Activated CD4-positive, alpha-beta T cell treated with anti-CD3 and anti-CD28 coated beads for 1 hour (primary cell): ENCODE measurements around the gene JPH4.

Experiments
- DNase-seq: peaks from one replicate; pipeline ENCODE4 v3.0.0-alpha.2; 2020

Gene JPH4

GRCh38 chr14:23522643-23523198 is 55.9 kb downstream of the JPH4 start:
- no peak for DNase-seq

DNA sequence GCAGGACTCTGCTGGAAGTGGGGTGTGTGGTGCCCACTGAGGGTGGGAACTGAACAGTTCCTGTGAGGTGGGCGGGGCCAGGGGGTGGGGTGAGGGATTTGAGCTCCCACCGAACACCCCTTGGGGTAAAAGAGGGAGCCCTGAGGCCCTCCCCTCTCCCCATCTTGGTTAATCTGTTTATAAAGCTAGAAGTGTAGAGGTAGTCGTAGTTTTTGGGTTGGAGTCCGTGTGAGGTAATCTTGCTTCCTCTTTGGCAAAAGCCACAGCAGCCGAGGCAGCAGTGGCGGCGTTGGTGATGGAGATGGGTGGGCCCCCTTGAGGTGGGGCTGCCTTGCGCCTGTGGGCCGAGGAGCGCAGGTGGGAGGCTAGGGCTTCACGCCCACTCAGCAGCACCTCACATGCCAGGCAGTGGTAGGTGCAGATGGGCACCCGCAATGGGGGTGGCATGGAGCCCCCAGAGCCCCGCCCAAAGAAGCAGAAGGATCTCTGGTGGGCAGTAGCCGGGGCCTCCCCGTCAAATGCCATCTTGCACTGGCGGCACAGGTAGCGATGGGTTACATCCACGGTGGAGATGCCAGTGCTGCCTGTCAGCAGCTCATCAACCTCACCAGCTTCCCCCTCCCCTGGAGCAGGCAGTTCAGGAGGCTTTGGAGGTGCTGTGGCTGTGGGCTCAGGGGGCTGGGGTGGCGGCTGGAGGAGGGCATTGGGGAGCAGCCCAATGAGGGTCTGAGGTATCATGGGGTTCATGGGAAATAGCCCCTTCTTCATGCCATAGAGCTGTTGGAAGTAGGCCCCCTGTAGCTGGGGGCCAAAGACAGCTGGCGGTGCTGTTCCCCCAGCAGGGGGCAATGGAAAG is 56.6 kb downstream of the JPH4 start:
- no peak for DNase-seq

GRCh38 chr14:23520899-23521533 is 57.6 kb downstream of the JPH4 start:
- DNase-seq = no peak

GRCh38 chr14:23518709-23519108 is 59.9 kb downstream of the JPH4 start:
- no peak for DNase-seq
